Measurements from ENCODE around the gene SHB.

DNA sequence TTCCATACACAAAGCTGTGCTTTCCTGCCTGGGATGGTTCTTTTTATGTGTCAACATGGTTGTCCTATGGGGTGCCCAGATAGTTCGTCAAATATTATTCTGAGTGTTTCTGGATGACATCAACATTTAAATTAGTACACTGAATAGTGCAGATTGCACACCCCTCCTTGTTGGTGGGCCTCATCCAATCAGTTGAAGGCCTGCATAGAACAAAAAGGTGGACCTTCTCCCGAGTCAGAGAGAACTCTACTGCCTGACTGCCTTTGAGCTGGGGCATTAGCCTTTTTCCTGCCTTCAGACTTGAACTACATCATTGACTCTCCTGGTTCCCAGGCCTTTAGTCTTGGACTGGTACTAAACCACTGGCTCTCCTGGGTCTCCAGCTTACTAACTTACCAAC lies 80.4 kb downstream of the SHB start:
- TF ChIP-seq CTCF (conservative IDR thresholded peaks at IDR 0.05; ENCODE audit: low read depth, low read length) (no peak), EZH2 (IDR thresholded peaks at IDR 0.05; ENCODE audit: borderline replicate concordance, low read depth, low read length, poor library complexity, severe bottlenecking) (no peak)

Measured in A673 (cell line).